Measurements from ENCODE around the gene CSNK1D.

DNA sequence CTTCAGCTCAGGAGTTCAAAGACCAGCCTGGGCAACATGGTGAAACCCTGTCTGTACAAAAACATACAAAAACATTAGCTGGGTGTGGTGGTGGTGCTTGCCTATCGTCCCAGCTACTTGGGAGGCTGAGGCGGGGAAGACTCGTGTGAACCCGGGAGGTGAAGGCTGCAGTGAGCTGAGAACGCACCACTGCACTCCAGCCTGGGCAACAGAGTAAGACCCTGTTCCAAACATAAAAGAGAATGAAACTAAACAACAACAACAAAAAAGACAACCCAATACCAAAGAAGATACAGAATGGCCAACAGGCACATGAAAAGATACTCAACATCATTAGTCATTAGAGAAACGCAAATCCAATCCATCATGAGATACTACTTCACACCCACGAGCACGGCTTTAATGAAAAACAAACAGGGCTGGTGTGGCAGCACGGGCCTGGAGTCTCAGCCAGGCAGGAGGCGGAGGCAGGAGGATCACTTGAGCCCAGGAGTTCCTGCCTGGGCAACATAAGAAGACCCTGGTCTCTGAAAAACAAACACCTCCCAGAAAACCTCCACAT lies 52.1 kb downstream of the CSNK1D start:
- TF ChIP-seq EP300 (IDR thresholded peaks at IDR 0.05): no peak
- TF ChIP-seq, protein P1, sequence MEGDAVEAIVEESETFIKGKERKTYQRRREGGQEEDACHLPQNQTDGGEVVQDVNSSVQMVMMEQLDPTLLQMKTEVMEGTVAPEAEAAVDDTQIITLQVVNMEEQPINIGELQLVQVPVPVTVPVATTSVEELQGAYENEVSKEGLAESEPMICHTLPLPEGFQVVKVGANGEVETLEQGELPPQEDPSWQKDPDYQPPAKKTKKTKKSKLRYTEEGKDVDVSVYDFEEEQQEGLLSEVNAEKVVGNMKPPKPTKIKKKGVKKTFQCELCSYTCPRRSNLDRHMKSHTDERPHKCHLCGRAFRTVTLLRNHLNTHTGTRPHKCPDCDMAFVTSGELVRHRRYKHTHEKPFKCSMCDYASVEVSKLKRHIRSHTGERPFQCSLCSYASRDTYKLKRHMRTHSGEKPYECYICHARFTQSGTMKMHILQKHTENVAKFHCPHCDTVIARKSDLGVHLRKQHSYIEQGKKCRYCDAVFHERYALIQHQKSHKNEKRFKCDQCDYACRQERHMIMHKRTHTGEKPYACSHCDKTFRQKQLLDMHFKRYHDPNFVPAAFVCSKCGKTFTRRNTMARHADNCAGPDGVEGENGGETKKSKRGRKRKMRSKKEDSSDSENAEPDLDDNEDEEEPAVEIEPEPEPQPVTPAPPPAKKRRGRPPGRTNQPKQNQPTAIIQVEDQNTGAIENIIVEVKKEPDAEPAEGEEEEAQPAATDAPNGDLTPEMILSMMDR (IDR thresholded peaks at IDR 0.05): no peak
- TF ChIP-seq POLR2AphosphoS5 (IDR thresholded peaks at IDR 0.05): no peak
- TF ChIP-seq POLR2A (IDR thresholded peaks at IDR 0.05): no peak

All from suprapubic skin (tissue), 4 donors.